Stimulated activated naive CD4-positive, alpha-beta T cell (primary cell): ENCODE measurements around the gene CCDC174.

Source experiments
- DNase-seq, 6 experiments: peaks; one replicate each; lab custom pipeline; 2025; lab: John Stamatoyannopoulos, UW

CCDC174 gene

GRCh38 chr3:14703128-14703750, 51.7 kb downstream of the CCDC174 start:
- no peak for DNase-seq

GRCh38 chr3:14703791-14704190, 52.2 kb downstream of the CCDC174 start:
- no peak for DNase-seq

- DNase-seq: no peak
Observed at GRCh38 chr3:14706096-14706495, 54.5 kb downstream of the CCDC174 start.

DNA sequence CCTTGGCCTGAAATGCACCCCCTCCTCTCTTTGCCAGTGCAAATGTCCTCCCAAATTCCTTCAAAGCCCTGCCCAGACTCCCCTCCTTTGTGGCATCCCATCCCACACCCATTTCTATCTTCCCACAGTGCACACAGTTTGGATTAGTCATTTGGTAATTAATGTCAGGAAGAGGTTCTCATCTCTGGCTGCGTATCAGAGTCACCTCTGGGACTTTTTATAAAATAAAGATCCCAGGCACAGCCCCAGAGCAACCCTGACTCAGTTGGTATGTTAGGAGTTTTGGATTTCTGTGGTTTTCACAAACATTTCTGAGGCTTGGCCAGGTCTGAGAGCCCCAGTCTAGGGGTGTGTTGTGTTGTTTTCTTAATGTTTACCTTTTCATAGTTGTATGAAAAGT, 65.0 kb downstream of the CCDC174 start:
- DNase-seq: no peak

GRCh38 chr3:14717307-14717706, 65.7 kb downstream of the CCDC174 start:
- DNase-seq: no peak

DNA sequence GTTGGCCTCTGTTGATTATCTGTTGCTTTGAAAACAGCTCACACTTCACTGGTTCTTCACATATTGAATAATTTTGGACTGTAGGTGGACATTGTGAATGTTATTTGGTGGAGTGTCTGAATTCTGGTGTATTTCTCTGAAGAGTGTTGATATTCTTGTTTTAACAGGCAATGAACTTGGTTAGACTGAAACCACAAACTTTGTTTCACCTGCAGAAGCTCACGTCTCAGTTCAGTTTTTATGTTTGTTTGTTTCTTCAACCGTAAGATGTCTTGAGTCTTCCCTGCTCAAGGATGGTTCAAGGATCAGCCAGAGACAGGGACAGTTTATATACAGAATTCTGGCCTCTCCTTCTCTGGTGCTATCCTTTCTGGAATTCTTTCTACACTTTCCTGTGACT, 67.0 kb downstream of the CCDC174 start:
- no peak for DNase-seq

- no peak for DNase-seq
Observed at GRCh38 chr3:14719006-14719405, 67.4 kb downstream of the CCDC174 start.

- no peak for DNase-seq
Observed at GRCh38 chr3:14721126-14721864, 69.7 kb downstream of the CCDC174 start.
